Testis (tissue), 3 donors: ENCODE data around the gene SLC34A3. TPM values are rescaled to one million over a fixed set of nuclear protein-coding genes. Genes with fewer than 3 reads are reported as not detected.
"Not testable (repeated sequence)": the region's sequence is repeated elsewhere in the genome, so short reads cannot be mapped to it uniquely, and the experiment has no call there.

Experiments used
- DNase-seq: peaks from one replicate; pipeline ENCODE4 v3.0.0-alpha.2; 2019
- H3K27ac ChIP-seq, 2 donors: fragments of 200-600 bp; sonication (generic); one replicate each; pipeline ENCODE4 v1.5.1; 2019
- H3K27me3 ChIP-seq: fragments of 200-600 bp; sonication (generic); one replicate; pipeline ENCODE4 v1.5.1; 2019
- H3K36me3 ChIP-seq: fragments of 200-600 bp; sonication (generic); one replicate; pipeline ENCODE4 v1.5.1; 2017; ENCODE audit warnings: low read depth; ENCODE audit errors: missing control alignments
- H3K4me1 ChIP-seq: fragments of 200-600 bp; sonication (generic); one replicate; pipeline ENCODE4 v1.5.1; 2019
- H3K4me3 ChIP-seq, 2 donors: fragments of 200-600 bp; sonication (generic); one replicate each; pipeline ENCODE4 v1.5.1; 2017 to 2019
- H3K9me3 ChIP-seq: fragments of 200-600 bp; sonication (generic); one replicate; pipeline ENCODE4 v1.5.1; 2017
- POLR2A ChIP-seq: fragments of 450-650 bp; IDR thresholded peaks from one replicate; pipeline ENCODE4 v1.6.1; 2017; ENCODE audit warnings: antibody characterized with exemption, mild to moderate bottlenecking, moderate library complexity
- WGBS, 2 donors: methylation state at CpG; one replicate each; pipeline ENCODE4 v1.1.5; 2018; 5-methylcytosine and 5-hydroxymethylcytosine counted together
- intact Hi-C: fragments of 100-400 bp; cut with DNase I; formaldehyde crosslinking; loops from one replicate; pipeline ENCODE4 v1.15.1; 2023; ENCODE audit warnings: low total_unique reads
- polyA plus RNA-seq: library from polyadenylated mRNA; stranded (reverse); fragments of 350-450 nt; fragmentation: Illumina TruSeq; extraction: RNeasy Lipid Tissue Mini Kit (QIAGEN cat#74804); gene quantifications from one replicate; pipeline ENCODE4 v1.2.3, GENCODE V29; 2014; ENCODE audit warnings: low read depth, low replicate concordance; ENCODE audit not compliant: insufficient read depth
- total RNA-seq, 2 donors: library from RNA; depleted of rRNA; stranded (reverse); fragments of >200 nt; gene quantifications; one replicate each; pipeline ENCODE4 v1.2.3, GENCODE V29; 2016
- TF ChIP-seq, protein P1 (sequence below), 3 experiments: fragments of 450-650 bp in 2 of 3; fragments of 200-600 bp in 1 of 3; sonication (generic) in 1 of 3; IDR thresholded peaks; one replicate each; pipeline ENCODE4 v1.5.1; 2016 to 2019; ENCODE audit warnings: antibody characterized with exemption in 3 of 3, mild to moderate bottlenecking in 2 of 3, moderate library complexity in 1 of 3

The SLC34A3 gene
- total and polyA plus RNA-seq, 3 donors from 2014 or later: 0.15 to 0.25 (median 0.24) TPM

- WGBS, 2 donors: 51 to 71% methylated on average over 12 to 15 of the region's 15 CpGs
- DNase-seq: no peak
- no peaks in the 10 kb centered on the region for H3K9me3 ChIP-seq
- peaks cover 30% of the 10 kb centered on the region for H3K4me1 ChIP-seq
- H3K4me3 ChIP-seq: no peak overlapping the region
- no peaks in the 10 kb centered on the region for H3K36me3 ChIP-seq
- no peak overlapping the region for H3K27ac ChIP-seq
- TF ChIP-seq, protein P1, sequence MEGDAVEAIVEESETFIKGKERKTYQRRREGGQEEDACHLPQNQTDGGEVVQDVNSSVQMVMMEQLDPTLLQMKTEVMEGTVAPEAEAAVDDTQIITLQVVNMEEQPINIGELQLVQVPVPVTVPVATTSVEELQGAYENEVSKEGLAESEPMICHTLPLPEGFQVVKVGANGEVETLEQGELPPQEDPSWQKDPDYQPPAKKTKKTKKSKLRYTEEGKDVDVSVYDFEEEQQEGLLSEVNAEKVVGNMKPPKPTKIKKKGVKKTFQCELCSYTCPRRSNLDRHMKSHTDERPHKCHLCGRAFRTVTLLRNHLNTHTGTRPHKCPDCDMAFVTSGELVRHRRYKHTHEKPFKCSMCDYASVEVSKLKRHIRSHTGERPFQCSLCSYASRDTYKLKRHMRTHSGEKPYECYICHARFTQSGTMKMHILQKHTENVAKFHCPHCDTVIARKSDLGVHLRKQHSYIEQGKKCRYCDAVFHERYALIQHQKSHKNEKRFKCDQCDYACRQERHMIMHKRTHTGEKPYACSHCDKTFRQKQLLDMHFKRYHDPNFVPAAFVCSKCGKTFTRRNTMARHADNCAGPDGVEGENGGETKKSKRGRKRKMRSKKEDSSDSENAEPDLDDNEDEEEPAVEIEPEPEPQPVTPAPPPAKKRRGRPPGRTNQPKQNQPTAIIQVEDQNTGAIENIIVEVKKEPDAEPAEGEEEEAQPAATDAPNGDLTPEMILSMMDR (IDR thresholded peaks at IDR 0.05): no peak
- TF ChIP-seq POLR2A: no peak
- no peaks in the 10 kb centered on the region for H3K27me3 ChIP-seq
- intact Hi-C loops: no loop called here
These were observed 25.7 kb downstream of the SLC34A3 start for GRCh38 chr9:137256362-137256761.

DNA sequence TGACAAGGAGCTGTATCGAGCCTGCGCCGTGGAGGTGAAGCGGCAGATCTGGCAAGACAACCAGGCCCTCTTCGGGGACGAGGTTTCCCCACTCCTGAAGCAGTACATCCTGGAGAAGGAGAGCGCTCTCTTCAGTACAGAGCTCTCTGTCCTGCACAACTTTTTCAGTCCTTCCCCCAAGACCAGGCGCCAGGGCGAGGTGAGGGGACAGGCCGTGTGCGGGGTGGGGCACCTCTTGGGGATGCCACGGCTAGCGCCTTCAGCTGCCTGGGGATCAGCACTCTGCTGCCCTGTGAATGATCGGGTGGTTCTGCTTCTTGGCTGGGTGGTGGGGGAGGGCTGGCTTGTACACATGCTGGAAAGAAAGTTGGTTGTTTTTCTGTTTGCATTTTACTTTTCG is 26.2 kb downstream of the SLC34A3 start:
- Histone ChIP-seq H3K36me3 (no peaks in the 10 kb centered on the region), H3K4me1 (peaks cover 29% of the 10 kb centered on the region), H3K27ac (no peak overlapping the region), H3K27me3 (no peaks in the 10 kb centered on the region), H3K4me3 (no peak overlapping the region), H3K9me3 (no peaks in the 10 kb centered on the region)
- intact Hi-C loops: no loop called here
- no peak for DNase-seq
- 84 to 87% methylated on average over 8 to 15 of the region's 15 CpGs for WGBS, 2 donors
- no peak for TF ChIP-seq POLR2A
- TF ChIP-seq, protein P1 (IDR thresholded peaks at IDR 0.05): no peak

GRCh38 chr9:137262173-137262908 is 31.6 kb downstream of the SLC34A3 start:
- H3K27me3 ChIP-seq, H3K4me3 ChIP-seq, intact Hi-C loops, H3K4me1 ChIP-seq, H3K9me3 ChIP-seq, DNase-seq, H3K36me3 ChIP-seq, H3K27ac ChIP-seq: not testable (repeated sequence)
- 35 to 54% methylated on average over 14 to 15 of the region's 15 CpGs for WGBS, 2 donors
- TF ChIP-seq, protein P1 (IDR thresholded peaks at IDR 0.05): peak; percentile 10 to 34 (median 19)

- Histone ChIP-seq H3K27ac (no peak overlapping the region), H3K4me1 (no peaks in the 10 kb centered on the region), H3K27me3 (no peaks in the 10 kb centered on the region), H3K9me3 (no peaks in the 10 kb centered on the region), H3K4me3 (no peak overlapping the region), H3K36me3 (no peaks in the 10 kb centered on the region)
- intact Hi-C loops: no loop called here
- DNase-seq: no peak
- 85 to 89% methylated on average over 23 to 24 of the region's 24 CpGs for WGBS, 2 donors
- no peak for TF ChIP-seq POLR2A
- TF ChIP-seq, protein P1 (IDR thresholded peaks at IDR 0.05): no peak
These were observed 32.2 kb downstream of the SLC34A3 start for GRCh38 chr9:137262909-137263285.

DNA sequence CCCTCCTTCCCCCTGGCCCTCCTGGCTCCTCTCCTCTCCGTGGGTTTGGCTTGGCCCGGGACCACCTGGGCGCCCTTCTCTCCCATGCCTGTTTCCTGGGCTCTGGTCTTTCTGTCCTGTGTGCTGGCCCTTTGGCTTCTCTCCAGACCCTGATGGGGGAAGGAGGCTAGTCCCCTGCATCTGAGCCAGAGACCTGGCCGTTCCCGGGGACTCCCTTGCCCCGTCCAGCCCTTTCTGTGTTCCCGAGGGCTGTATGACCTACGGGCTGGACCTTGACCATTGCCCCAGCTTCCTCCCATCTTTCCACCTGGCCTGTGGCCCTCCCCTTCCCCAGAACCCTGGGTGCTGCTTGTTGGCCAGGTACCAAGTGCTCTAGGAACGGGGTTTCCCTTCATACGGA is 32.8 kb downstream of the SLC34A3 start:
- Histone ChIP-seq H3K4me3 (no peak overlapping the region), H3K4me1 (no peaks in the 10 kb centered on the region), H3K27ac (no peak overlapping the region), H3K36me3 (no peaks in the 10 kb centered on the region), H3K9me3 (no peaks in the 10 kb centered on the region), H3K27me3 (no peaks in the 10 kb centered on the region)
- TF ChIP-seq, protein P1 (IDR thresholded peaks at IDR 0.05): no peak
- TF ChIP-seq POLR2A: no peak
- WGBS, 2 donors: 74 to 85% methylated on average over 8 to 10 of the region's 10 CpGs
- intact Hi-C loops: no loop called here
- DNase-seq: no peak
